Sigmoid colon (tissue), 4 donors: Measurements from ENCODE around the gene WNT6.

Experiments used
- POLR2A ChIP-seq, 2 donors: fragments of 450-650 bp; IDR thresholded peaks; one replicate each; pipeline ENCODE4 v1.6.1; 2016; ENCODE audit warnings: antibody characterized with exemption in 2 of 2, mild to moderate bottlenecking in 2 of 2, moderate library complexity in 2 of 2
- POLR2AphosphoS5 ChIP-seq, 4 donors: sonication (generic); formaldehyde crosslinking; IDR thresholded peaks; one replicate each; pipeline ENCODE4 v1.6.1; 2017; ENCODE audit warnings: antibody characterized with exemption in 4 of 4
- TF ChIP-seq, protein P1 (sequence below), 4 experiments: fragments of 450-650 bp in 3 of 4; fragments of 200-600 bp in 1 of 4; IDR thresholded peaks; one replicate each; pipeline ENCODE4 v1.5.1; 2016 to 2019; ENCODE audit warnings: antibody characterized with exemption in 4 of 4, mild to moderate bottlenecking in 3 of 4, moderate library complexity in 2 of 4

DNA sequence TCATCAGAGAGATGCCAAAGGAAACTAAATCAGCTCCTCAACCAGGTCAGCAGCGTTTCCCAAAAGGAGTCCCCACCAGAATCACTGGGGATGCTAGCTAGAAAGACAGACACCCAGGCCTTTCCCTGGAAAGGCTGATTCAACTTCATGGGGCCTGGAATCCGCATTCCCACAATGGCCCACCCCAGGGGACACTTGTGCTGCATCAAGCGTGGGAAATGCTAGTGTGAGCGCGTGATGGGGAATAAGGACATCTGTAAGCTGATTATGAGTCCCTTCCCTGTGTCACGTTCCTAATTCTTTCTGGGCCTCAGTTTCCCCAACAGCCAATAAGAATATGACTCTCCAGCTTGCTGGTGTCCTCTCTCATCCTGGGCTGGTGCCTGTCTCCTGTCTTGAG is 18.9 kb downstream of the WNT6 start:
- no peak for TF ChIP-seq POLR2AphosphoS5 (IDR thresholded peaks at IDR 0.05)
- TF ChIP-seq POLR2A (IDR thresholded peaks at IDR 0.05): no peak
- TF ChIP-seq, protein P1, sequence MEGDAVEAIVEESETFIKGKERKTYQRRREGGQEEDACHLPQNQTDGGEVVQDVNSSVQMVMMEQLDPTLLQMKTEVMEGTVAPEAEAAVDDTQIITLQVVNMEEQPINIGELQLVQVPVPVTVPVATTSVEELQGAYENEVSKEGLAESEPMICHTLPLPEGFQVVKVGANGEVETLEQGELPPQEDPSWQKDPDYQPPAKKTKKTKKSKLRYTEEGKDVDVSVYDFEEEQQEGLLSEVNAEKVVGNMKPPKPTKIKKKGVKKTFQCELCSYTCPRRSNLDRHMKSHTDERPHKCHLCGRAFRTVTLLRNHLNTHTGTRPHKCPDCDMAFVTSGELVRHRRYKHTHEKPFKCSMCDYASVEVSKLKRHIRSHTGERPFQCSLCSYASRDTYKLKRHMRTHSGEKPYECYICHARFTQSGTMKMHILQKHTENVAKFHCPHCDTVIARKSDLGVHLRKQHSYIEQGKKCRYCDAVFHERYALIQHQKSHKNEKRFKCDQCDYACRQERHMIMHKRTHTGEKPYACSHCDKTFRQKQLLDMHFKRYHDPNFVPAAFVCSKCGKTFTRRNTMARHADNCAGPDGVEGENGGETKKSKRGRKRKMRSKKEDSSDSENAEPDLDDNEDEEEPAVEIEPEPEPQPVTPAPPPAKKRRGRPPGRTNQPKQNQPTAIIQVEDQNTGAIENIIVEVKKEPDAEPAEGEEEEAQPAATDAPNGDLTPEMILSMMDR (IDR thresholded peaks at IDR 0.05): no peak
